C1 segment of cervical spinal cord (tissue), 14 donors: ENCODE data around the gene MCF2L.

ENCODE experiments used
- DNase-seq, 14 donors: peaks; one replicate each; lab custom pipeline; 2025; lab: John Stamatoyannopoulos, UW

The MCF2L gene

GRCh38 chr13:113147206-113147605 is 178.2 kb downstream of the MCF2L start:
- DNase-seq: peak in 1 of 14 donors; percentile 10

DNA sequence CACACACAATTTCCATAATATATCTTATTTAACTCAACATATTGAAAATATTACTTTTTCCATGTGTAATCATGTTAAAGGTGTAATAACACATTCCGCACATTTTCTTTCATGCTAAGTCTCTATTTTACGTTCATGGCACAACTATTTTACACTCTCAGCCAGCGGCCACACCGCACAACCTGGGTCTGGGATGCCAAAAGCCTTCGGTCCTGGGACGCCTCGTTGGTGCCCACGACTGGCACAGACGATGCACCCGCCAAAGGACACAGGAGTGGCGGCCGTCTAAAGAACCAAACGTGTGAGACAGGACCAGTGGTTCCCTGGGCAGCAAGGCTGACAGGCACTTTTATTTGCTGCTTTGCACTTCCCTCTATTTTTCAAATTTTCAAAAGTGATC is 179.4 kb downstream of the MCF2L start:
- no peak for DNase-seq

DNA sequence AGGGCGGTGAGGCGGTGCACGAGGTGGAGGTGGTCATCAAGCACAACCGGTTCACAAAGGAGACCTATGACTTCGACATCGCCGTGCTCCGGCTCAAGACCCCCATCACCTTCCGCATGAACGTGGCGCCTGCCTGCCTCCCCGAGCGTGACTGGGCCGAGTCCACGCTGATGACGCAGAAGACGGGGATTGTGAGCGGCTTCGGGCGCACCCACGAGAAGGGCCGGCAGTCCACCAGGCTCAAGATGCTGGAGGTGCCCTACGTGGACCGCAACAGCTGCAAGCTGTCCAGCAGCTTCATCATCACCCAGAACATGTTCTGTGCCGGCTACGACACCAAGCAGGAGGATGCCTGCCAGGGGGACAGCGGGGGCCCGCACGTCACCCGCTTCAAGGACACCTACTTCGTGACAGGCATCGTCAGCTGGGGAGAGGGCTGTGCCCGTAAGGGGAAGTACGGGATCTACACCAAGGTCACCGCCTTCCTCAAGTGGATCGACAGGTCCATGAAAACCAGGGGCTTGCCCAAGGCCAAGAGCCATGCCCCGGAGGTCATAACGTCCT is 180.0 kb downstream of the MCF2L start:
- DNase-seq: no peak
